ENCODE results near the gene MNX1. TPM values are rescaled to one million over a fixed set of nuclear protein-coding genes. Genes with fewer than 3 reads are reported as not detected.

The MNX1 gene
- total and polyA plus RNA-seq, 4 donors = 0.08 TPM; not detected in 3

DNA sequence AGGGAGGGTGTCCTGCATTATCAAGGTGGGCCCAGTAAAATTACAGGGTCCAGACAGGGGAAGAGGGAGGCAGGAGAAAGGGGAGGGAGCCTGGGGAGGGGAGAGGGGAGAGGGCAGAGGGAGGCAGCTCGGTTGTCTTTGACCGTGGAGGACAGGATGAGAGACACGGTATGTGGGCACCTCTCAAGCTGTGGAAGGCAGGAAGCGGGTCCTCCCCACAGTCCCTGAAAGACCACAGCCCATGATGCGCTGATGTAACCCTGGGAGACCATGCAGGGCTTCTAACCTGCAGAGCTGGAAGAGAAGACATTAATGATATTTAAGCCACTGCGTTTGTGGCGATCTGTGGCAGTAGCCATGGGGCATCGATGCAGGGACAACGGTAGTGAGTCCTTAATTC, 27.2 kb upstream of the MNX1 start:
- H3K36me3 ChIP-seq (ENCODE audit: control insufficient read depth in 4 of 4, insufficient read depth in 3 of 4, low read depth in 1 of 4, low read length in 3 of 4) = no peaks in the 10 kb centered on the region
- no peak overlapping the region for H3K27ac ChIP-seq (ENCODE audit: low read depth in 1 of 2, low read length in 2 of 2)
- H3K4me3 ChIP-seq (ENCODE audit: low read depth in 1 of 3, low read length in 3 of 3) = no peak overlapping the region
- H3K9ac ChIP-seq (ENCODE audit: low read depth in 1 of 2, low read length in 2 of 2) = no peak overlapping the region
- peaks cover 0 to 7% (median 0%) of the 10 kb centered on the region in 4 donors for H3K9me3 ChIP-seq (ENCODE audit: control insufficient read depth in 4 of 4, low read length in 3 of 4)
- TF ChIP-seq NR2F2 (IDR thresholded peaks at IDR 0.05) = no peak
- no peak for TF ChIP-seq RXRA (IDR thresholded peaks at IDR 0.05)
- TF ChIP-seq HNF4A (conservative IDR thresholded peaks at IDR 0.05) = no peak
- no peak for TF ChIP-seq JUND (IDR thresholded peaks at IDR 0.05)
- no peak for TF ChIP-seq GABPA (IDR thresholded peaks at IDR 0.05 in 1 of 2, conservative IDR thresholded peaks at IDR 0.05 in 1 of 2)
- TF ChIP-seq, protein P1, sequence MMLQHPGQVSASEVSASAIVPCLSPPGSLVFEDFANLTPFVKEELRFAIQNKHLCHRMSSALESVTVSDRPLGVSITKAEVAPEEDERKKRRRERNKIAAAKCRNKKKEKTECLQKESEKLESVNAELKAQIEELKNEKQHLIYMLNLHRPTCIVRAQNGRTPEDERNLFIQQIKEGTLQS (IDR thresholded peaks at IDR 0.05) = no peak
- no peak for TF ChIP-seq EGR1 (IDR thresholded peaks at IDR 0.05; ENCODE audit: low read depth in 2 of 2)
- H3K4me1 ChIP-seq (ENCODE audit: control insufficient read depth in 4 of 4, insufficient read depth in 4 of 4, low read length in 3 of 4) = no peaks in the 10 kb centered on the region
- peaks cover 0 to 2% (median 0%) of the 10 kb centered on the region in 4 donors for H3K27me3 ChIP-seq (ENCODE audit: control insufficient read depth in 4 of 4, insufficient read depth in 4 of 4, low read length in 3 of 4)
- WGBS = 78% methylated on average over 9 of the region's 9 CpGs
- no peak for DNase-seq (ENCODE audit: low spot score)

DNA sequence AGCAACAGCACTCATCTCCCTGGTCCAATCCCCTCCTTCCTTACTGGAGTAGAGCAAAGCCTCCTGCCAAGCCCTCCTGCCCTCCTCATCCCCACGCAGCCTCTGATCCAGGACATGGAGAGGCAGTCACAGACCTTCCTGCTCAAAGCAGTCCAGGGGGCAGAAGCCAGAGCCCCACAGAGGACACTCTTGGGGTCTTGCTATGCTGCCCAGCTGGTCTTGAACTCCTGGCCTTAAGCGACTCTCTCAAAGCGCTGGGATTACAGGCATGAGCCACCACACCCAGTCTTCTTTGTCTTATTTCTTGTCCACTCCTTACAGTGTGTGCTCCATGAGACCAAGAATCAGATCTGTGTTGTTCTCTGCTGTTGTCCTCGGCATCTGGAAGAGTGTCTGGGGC, 26.6 kb upstream of the MNX1 start:
- Histone ChIP-seq H3K9me3 (ENCODE audit: control insufficient read depth in 4 of 4, low read length in 3 of 4) (peaks cover 0 to 7% (median 0%) of the 10 kb centered on the region in 4 donors), H3K9ac (ENCODE audit: low read depth in 1 of 2, low read length in 2 of 2) (no peak overlapping the region), H3K4me3 (ENCODE audit: low read depth in 1 of 3, low read length in 3 of 3) (no peak overlapping the region), H3K4me1 (ENCODE audit: control insufficient read depth in 4 of 4, insufficient read depth in 4 of 4, low read length in 3 of 4) (no peaks in the 10 kb centered on the region), H3K27me3 (ENCODE audit: control insufficient read depth in 4 of 4, insufficient read depth in 4 of 4, low read length in 3 of 4) (peaks cover 0 to 2% (median under 1%) of the 10 kb centered on the region in 4 donors), H3K36me3 (ENCODE audit: control insufficient read depth in 4 of 4, insufficient read depth in 3 of 4, low read depth in 1 of 4, low read length in 3 of 4) (no peaks in the 10 kb centered on the region), H3K27ac (ENCODE audit: low read depth in 1 of 2, low read length in 2 of 2) (no peak overlapping the region)
- TF ChIP-seq, protein P2, sequence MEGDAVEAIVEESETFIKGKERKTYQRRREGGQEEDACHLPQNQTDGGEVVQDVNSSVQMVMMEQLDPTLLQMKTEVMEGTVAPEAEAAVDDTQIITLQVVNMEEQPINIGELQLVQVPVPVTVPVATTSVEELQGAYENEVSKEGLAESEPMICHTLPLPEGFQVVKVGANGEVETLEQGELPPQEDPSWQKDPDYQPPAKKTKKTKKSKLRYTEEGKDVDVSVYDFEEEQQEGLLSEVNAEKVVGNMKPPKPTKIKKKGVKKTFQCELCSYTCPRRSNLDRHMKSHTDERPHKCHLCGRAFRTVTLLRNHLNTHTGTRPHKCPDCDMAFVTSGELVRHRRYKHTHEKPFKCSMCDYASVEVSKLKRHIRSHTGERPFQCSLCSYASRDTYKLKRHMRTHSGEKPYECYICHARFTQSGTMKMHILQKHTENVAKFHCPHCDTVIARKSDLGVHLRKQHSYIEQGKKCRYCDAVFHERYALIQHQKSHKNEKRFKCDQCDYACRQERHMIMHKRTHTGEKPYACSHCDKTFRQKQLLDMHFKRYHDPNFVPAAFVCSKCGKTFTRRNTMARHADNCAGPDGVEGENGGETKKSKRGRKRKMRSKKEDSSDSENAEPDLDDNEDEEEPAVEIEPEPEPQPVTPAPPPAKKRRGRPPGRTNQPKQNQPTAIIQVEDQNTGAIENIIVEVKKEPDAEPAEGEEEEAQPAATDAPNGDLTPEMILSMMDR (IDR thresholded peaks at IDR 0.05; ENCODE audit: low read depth, low read length, missing input control) = no peak
- TF ChIP-seq, protein P1 (IDR thresholded peaks at IDR 0.05) = no peak
- TF ChIP-seq JUND (IDR thresholded peaks at IDR 0.05) = no peak
- TF ChIP-seq GABPA (IDR thresholded peaks at IDR 0.05 in 1 of 2, conservative IDR thresholded peaks at IDR 0.05 in 1 of 2) = no peak
- no peak for TF ChIP-seq HNF4A (conservative IDR thresholded peaks at IDR 0.05)
- no peak for TF ChIP-seq HNF4G (IDR thresholded peaks at IDR 0.05)
- TF ChIP-seq RAD21 (IDR thresholded peaks at IDR 0.05) = no peak
- no peak for TF ChIP-seq TAF1 (conservative IDR thresholded peaks at IDR 0.05)
- TF ChIP-seq, protein P3, sequence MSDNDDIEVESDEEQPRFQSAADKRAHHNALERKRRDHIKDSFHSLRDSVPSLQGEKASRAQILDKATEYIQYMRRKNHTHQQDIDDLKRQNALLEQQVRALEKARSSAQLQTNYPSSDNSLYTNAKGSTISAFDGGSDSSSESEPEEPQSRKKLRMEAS (IDR thresholded peaks at IDR 0.05) = no peak
- DNase-seq (ENCODE audit: low spot score) = no peak
- WGBS = 91% methylated on average over 4 of the region's 4 CpGs

DNA sequence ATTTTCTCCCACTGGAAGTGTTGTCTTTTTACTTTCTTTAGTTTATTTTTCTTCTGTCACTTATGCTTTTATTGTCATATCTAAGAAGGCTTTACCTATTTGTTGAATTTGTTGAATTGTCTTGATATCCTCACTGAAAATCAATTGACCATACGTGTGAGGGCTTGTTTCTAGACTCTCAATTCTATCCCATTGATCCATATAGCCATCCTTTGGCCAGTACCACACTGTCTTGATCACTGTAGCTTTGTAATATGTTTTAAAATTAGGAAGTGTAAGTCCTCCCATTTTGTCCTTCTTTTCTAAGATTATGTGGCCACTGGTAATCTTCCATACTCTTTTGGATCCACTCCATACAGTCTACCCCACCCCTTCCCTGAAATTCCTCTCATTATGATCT, 25.5 kb upstream of the MNX1 start:
- H3K36me3 ChIP-seq (ENCODE audit: control insufficient read depth in 4 of 4, insufficient read depth in 3 of 4, low read depth in 1 of 4, low read length in 3 of 4) = no peaks in the 10 kb centered on the region
- H3K9me3 ChIP-seq (ENCODE audit: control insufficient read depth in 4 of 4, low read length in 3 of 4) = peaks cover 0 to 7% (median 0%) of the 10 kb centered on the region in 4 donors
- no peak overlapping the region for H3K4me3 ChIP-seq (ENCODE audit: low read depth in 1 of 3, low read length in 3 of 3)
- H3K27ac ChIP-seq (ENCODE audit: low read depth in 1 of 2, low read length in 2 of 2) = no peak overlapping the region
- H3K9ac ChIP-seq (ENCODE audit: low read depth in 1 of 2, low read length in 2 of 2) = no peak overlapping the region
- no peaks in the 10 kb centered on the region for H3K4me1 ChIP-seq (ENCODE audit: control insufficient read depth in 4 of 4, insufficient read depth in 4 of 4, low read length in 3 of 4)
- no peak for DNase-seq (ENCODE audit: low spot score)
- H3K27me3 ChIP-seq (ENCODE audit: control insufficient read depth in 4 of 4, insufficient read depth in 4 of 4, low read length in 3 of 4) = peaks cover 0 to 3% (median 1%) of the 10 kb centered on the region in 4 donors
- 37% methylated on average over 1 of the region's 1 CpG for WGBS
- no peak for TF ChIP-seq GABPA (IDR thresholded peaks at IDR 0.05 in 1 of 2, conservative IDR thresholded peaks at IDR 0.05 in 1 of 2)
- TF ChIP-seq JUND (IDR thresholded peaks at IDR 0.05) = no peak

All from liver (tissue), 9 donors.